Activated CD4-positive, alpha-beta memory T cell treated with anti-CD3 and anti-CD28 coated beads, Interleukin-2, amount 10 ng/mL, durations not matched to agents 7 days and 5 days (primary cell): ENCODE results near the gene MMP10. TPM values are rescaled to one million over a fixed set of nuclear protein-coding genes. Genes with fewer than 3 reads are reported as not detected.

Experiments used
- CTCF ChIA-PET: fragments of 350-600 bp; sonication (Branson Sonifier 250); formaldehyde crosslinking; loops from one replicate; lab custom pipeline; 2021; ENCODE audit warnings: antibody characterized with exemption, inconsistent platforms; lab: Charles Lee
- POLR2A ChIA-PET: fragments of 350-600 bp; sonication (Branson Sonifier 250); formaldehyde crosslinking; loops from one replicate; lab custom pipeline; 2021; ENCODE audit warnings: antibody characterized with exemption; lab: Charles Lee
- DNase-seq: peaks from one replicate; pipeline ENCODE4 v3.0.0-alpha.2; 2020
- H3K27ac Mint-ChIP-seq: one replicate; pipeline ENCODE4 v1.8.0; 2021; ENCODE audit warnings: mild to moderate bottlenecking, mixed read lengths
- H3K27me3 Mint-ChIP-seq: one replicate; pipeline ENCODE4 v1.8.0; 2021; ENCODE audit warnings: mixed read lengths
- H3K36me3 Mint-ChIP-seq: one replicate; pipeline ENCODE4 v1.8.0; 2021; ENCODE audit warnings: low read depth, mixed read lengths
- H3K4me1 Mint-ChIP-seq: one replicate; pipeline ENCODE4 v1.8.0; 2021; ENCODE audit warnings: mixed read lengths
- H3K4me3 Mint-ChIP-seq: one replicate; pipeline ENCODE4 v1.8.0; 2021; ENCODE audit warnings: mild to moderate bottlenecking, mixed read lengths
- H3K9me3 Mint-ChIP-seq: one replicate; pipeline ENCODE4 v1.8.0; 2021; ENCODE audit warnings: mixed read lengths
- total RNA-seq, 2 experiments: library from RNA; stranded (reverse); gene quantifications; one replicate each; pipeline ENCODE4 v1.2.3, GENCODE V29; 2021

The MMP10 gene
- total RNA-seq, 2 experiments from 2014 or later: 0.58 TPM; not detected in 1

DNA sequence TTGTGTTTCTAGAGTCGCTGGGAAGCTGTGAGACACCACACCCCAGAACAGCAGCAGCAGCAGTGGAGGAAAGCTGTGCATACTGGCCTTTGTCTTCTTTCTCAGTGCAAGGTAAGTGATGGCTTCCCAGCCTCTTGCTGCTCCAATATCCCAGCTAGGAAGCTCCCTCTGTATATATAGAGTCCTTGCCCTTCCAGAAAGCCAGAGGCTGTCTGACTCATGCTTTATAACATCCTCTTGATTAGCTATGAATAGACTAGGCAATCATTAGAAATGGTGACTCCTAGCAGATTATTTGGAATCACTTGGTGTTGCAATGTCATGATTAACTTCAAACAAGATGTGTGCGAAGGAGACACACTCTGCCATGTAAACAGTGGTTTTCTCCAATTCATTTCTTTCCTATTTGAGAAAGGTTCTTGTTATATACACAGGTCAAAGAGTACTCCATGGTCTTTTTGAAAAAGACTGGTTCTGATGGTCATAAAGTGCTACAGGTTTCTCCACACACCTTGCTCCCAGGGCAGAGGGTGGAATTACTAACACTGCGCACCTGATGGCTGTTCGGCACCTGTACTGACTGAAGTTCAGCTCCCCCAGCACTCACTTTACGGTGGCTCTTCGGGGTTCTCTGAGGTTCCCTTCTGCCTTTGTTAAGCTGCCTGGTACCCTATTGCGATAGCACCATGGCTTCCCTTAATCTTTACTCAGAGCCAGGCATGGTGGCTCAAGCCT lies 17.8 kb upstream of the MMP10 start, which contains the start of gene MMP1:
Gene MMP1, minus strand, starts transcription at position 149 of the 735 bp plus-strand sequence. Its CDS starts 68 bp downstream, at position 81.
- no peak for DNase-seq
- H3K27ac Mint-ChIP-seq: no peak within 1 kb of the TSS
- H3K4me3 Mint-ChIP-seq: no peak within 1 kb of the TSS
- H3K36me3 Mint-ChIP-seq: no peaks in the 10 kb centered on the region
- no peaks in the 10 kb centered on the region for H3K4me1 Mint-ChIP-seq
- ChIA-PET POLR2A (no interaction called here), CTCF (no interaction called here)
- no peaks in the 10 kb centered on the region for H3K9me3 Mint-ChIP-seq
- no peaks in the 10 kb centered on the region for H3K27me3 Mint-ChIP-seq

DNA sequence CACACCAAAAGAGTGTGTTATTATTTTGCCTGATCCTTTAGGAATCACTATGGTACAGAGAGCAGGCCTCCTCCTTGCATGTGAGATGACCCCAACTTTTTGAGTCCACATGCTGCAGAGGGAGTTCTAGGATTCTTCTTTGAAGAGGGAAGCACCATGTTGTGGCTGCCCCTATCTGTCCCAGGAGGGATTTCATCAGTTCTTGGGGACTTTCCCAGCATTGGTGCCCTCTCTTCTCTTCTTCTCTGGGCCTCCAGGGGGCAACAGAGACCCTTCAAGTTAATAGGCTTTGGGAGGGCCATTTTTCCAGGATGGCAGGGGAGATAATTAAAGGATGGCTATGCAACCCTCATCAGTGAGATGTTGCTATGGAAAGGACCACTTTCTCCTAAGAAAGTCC lies 14.0 kb upstream of the MMP10 start:
- Mint-ChIP-seq H3K27ac (no peak overlapping the region), H3K4me3 (no peak overlapping the region), H3K36me3 (no peaks in the 10 kb centered on the region), H3K9me3 (no peaks in the 10 kb centered on the region), H3K27me3 (no peaks in the 10 kb centered on the region), H3K4me1 (no peaks in the 10 kb centered on the region)
- POLR2A ChIA-PET: no interaction called here
- CTCF ChIA-PET: no interaction called here
- no peak for DNase-seq

DNA sequence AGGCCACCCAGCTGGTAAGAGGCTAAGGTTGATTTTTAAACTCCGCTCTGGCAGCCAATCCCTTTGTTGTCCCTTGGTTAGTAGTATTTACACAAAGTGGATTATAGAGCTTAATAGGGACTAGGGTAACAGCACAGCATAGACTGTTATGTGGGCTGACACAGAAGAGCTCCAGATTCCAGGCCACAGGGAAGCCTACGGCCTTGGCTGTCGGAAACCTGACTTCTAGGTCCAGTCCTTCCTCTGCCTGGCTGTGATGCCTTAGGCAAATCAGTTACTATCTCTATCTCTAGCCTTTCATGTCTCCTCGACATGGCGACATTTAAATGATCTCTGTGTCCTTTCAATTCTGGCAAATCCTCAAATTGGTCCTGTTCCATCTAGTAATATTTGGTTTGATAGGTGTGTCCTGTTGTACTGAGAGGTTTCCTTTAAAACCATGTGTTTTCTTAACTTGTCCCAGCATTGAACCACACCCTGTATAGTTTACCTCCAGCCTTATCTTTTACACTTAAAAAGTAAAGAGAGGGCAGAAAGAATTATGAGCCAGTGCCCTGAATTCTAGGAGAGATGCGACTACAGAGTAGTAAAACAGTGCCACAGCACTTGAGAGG lies 13.4 kb upstream of the MMP10 start:
- DNase-seq: no peak
- H3K36me3 Mint-ChIP-seq: no peaks in the 10 kb centered on the region
- H3K27ac Mint-ChIP-seq: no peak overlapping the region
- no peaks in the 10 kb centered on the region for H3K27me3 Mint-ChIP-seq
- ChIA-PET CTCF (no interaction called here), POLR2A (no interaction called here)
- no peaks in the 10 kb centered on the region for H3K4me1 Mint-ChIP-seq
- H3K4me3 Mint-ChIP-seq: no peak overlapping the region
- H3K9me3 Mint-ChIP-seq: no peaks in the 10 kb centered on the region

DNA sequence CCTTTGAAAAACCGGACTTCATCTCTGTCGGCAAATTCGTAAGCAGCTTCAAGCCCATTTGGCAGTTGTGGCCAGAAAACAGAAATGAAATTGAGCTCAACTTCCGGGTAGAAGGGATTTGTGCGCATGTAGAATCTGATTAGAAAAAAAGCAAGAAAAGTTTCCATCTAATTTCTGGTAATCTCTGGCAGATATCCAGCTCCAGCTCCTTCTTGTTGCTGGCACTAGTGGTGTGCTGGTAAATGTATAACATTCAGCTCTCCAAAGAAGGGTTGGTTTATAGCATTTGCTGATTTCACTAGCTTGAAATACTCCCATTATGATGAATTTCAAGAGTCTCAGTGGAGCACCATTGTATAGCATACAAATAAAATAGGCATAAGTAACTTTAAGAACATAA lies 12.2 kb upstream of the MMP10 start:
- Mint-ChIP-seq H3K9me3 (no peaks in the 10 kb centered on the region), H3K4me3 (no peak overlapping the region), H3K27ac (no peak overlapping the region), H3K36me3 (no peaks in the 10 kb centered on the region), H3K27me3 (no peaks in the 10 kb centered on the region), H3K4me1 (no peaks in the 10 kb centered on the region)
- ChIA-PET CTCF (no interaction called here), POLR2A (no interaction called here)
- no peak for DNase-seq

DNA sequence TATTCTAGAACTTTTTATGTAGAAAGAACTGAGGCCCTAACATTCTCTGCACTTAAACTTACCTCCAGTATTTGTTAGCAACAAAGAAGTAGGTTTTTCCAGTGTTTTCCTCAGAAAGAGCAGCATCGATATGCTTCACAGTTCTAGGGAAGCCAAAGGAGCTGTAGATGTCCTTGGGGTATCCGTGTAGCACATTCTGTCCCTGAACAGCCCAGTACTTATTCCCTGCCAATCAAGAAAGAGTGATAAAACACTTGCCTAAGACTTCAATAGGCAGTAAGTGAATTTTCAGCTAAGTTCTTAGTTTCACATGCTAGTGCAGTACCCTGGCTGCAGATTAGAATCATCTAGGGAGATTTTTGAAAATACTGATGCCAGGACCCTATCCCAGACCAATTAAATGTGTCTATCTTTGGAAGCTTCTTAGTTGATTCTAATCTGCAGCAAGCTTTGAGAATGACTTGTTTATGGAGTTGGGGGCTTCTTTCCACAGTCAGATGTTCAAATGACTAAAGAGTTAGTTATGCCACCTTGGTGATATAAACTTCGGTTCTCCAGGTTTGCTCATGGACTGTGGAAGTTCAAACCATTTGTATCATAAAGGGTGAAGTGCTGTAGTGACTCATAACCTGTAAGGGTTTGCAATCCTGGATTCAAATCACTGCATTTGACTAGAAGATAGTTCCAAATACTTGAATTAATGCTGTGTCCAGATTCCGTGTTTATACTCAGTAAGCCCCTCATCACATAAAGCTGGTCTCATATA lies 11.0 kb upstream of the MMP10 start:
- no peaks in the 10 kb centered on the region for H3K27me3 Mint-ChIP-seq
- CTCF ChIA-PET: no interaction called here

DNA sequence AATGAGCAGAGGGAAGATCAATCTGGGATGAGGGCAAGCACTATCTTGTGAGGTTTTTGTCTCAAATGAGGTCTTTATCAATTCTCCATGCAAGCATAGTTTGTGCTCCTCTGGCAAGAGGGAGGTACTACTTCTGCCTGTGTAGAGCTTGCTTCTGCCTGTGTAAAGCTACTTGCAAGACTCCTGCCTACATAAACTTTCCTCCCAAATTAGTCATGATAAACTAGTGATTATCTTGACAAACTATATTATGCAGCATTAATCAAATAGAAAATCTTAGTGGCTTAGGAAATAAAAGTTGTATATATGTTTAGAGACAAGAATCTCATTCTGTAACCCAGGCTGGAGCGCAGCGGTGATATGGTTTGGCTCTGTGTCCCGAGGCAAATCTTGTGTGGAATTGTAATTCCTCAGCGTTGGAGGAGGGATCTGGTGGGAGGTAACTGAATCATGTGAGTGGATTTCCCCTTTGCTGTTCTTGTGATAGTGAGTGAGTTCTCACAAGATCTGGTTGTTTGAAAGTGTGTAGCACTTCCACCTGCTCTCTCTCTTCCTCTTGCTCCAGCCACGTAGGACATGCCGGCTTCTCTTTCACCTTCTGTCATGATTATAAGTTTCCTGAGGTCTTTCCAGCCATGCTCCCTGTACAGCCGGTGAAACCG lies 8.0 kb upstream of the MMP10 start:
- no peak overlapping the region for H3K27ac Mint-ChIP-seq
- DNase-seq: no peak
- ChIA-PET POLR2A (no interaction called here), CTCF (no interaction called here)
- H3K9me3 Mint-ChIP-seq: no peaks in the 10 kb centered on the region
- H3K4me1 Mint-ChIP-seq: no peaks in the 10 kb centered on the region
- no peaks in the 10 kb centered on the region for H3K27me3 Mint-ChIP-seq
- no peaks in the 10 kb centered on the region for H3K36me3 Mint-ChIP-seq
- H3K4me3 Mint-ChIP-seq: no peak overlapping the region

More for the DNA sequence above, 11.0 kb upstream of the MMP10 start:
- POLR2A ChIA-PET: no interaction called here
- no peaks in the 10 kb centered on the region for H3K4me1 Mint-ChIP-seq
- no peaks in the 10 kb centered on the region for H3K9me3 Mint-ChIP-seq
- no peak overlapping the region for H3K27ac Mint-ChIP-seq
- no peak for DNase-seq
- no peaks in the 10 kb centered on the region for H3K36me3 Mint-ChIP-seq
- H3K4me3 Mint-ChIP-seq: no peak overlapping the region

DNA sequence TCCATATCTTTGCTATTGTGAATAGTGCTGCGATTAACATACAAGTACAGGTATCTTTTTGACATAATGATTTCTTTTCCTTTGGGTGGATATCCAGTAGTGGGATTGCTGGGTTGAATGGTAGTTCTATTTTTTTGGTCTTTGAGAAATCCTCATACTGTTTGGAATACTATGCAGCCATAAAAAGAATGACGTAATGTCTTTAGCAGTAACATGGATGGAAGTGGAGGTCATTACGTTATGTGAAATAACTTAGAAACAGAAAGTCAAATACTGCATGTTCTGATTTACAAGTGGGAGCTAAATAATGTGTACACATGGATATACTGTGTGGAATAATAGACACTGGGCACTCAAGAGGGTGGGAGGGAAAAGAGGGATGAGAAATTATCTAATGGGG lies 4.0 kb upstream of the MMP10 start:
- no peak for DNase-seq
- CTCF ChIA-PET: interaction anchor here (1.0 kb wide), 1 partner anchor 25 kb away, joined by 3 read pairs; no protein-coding TSS in a partner anchor
- H3K36me3 Mint-ChIP-seq: no peaks in the 10 kb centered on the region
- no peak overlapping the region for H3K27ac Mint-ChIP-seq
- H3K27me3 Mint-ChIP-seq: peaks cover 6% of the 10 kb centered on the region
- no peaks in the 10 kb centered on the region for H3K4me1 Mint-ChIP-seq
- POLR2A ChIA-PET: no interaction called here
- H3K9me3 Mint-ChIP-seq: no peaks in the 10 kb centered on the region
- no peak overlapping the region for H3K4me3 Mint-ChIP-seq

DNA sequence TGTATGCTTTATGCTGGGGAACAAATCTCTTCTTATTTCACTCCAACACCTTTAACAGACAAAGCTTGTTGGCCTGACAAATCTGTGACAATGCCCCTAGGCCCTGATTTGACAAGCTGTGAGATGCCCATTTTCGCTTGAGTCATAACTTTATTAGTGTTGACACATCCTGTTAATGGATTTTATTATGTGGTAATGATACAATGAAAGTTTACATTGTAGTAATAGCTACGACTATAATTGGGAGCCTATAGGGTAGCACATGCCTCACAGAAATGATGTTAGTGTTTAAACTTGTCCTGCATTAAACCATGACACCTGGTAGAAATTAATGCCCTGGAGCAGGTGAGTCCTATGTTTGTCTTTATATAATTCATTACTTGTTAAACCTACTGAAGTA lies 3.3 kb upstream of the MMP10 start:
- ChIA-PET POLR2A (no interaction called here), CTCF (no interaction called here)
- Mint-ChIP-seq H3K4me3 (no peak overlapping the region), H3K36me3 (no peaks in the 10 kb centered on the region), H3K4me1 (no peaks in the 10 kb centered on the region), H3K9me3 (no peaks in the 10 kb centered on the region), H3K27ac (no peak overlapping the region), H3K27me3 (peaks cover 6% of the 10 kb centered on the region)
- DNase-seq: no peak

DNA sequence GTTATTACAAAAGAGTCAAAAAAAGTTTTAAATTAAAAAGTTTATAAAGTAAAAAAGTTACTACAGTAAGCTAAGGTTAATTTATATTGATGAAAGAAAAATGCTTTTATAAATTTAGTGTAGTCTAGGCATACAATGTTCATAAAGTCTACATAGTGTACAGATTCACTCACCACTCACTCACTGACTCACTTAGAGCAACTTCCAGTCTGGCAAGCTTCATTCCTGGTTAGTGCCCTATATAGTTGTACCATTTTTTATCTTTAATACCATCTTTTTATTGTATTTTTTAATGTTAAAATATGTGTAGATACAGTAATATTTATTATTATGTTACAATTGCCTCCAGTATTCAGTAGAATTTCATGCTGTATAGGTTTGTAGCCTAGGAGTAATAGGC lies 2.6 kb upstream of the MMP10 start:
- Mint-ChIP-seq H3K36me3 (no peaks in the 10 kb centered on the region), H3K27me3 (peaks cover 6% of the 10 kb centered on the region), H3K4me3 (no peak overlapping the region), H3K4me1 (no peaks in the 10 kb centered on the region), H3K27ac (no peak overlapping the region), H3K9me3 (no peaks in the 10 kb centered on the region)
- CTCF ChIA-PET: no interaction called here
- POLR2A ChIA-PET: no interaction called here
- DNase-seq: no peak

DNA sequence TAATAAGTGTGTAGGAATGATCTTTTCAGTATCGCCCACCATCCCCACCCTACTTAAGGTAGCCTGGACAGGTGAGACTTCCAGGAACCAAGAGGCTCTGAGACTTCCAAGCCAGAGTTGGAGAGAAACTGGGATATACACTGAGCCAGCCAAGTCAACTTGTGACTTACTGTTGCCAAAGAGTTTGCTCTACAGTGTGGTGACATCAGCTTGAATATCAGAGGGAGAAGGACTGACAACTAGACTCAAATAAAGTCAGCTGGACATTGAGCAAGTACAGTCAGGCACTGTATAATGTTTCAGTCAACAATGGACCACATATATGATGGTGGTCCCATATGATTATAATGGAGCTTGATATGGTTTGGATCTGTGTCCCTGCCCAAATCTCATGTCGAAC lies 1.2 kb upstream of the MMP10 start:
- H3K4me3 Mint-ChIP-seq: no peak overlapping the region
- no peak for DNase-seq
- no peaks in the 10 kb centered on the region for H3K36me3 Mint-ChIP-seq
- POLR2A ChIA-PET: no interaction called here
- CTCF ChIA-PET: no interaction called here
- peaks cover 6% of the 10 kb centered on the region for H3K27me3 Mint-ChIP-seq
- H3K4me1 Mint-ChIP-seq: no peaks in the 10 kb centered on the region
- H3K27ac Mint-ChIP-seq: no peak overlapping the region
- no peaks in the 10 kb centered on the region for H3K9me3 Mint-ChIP-seq

DNA sequence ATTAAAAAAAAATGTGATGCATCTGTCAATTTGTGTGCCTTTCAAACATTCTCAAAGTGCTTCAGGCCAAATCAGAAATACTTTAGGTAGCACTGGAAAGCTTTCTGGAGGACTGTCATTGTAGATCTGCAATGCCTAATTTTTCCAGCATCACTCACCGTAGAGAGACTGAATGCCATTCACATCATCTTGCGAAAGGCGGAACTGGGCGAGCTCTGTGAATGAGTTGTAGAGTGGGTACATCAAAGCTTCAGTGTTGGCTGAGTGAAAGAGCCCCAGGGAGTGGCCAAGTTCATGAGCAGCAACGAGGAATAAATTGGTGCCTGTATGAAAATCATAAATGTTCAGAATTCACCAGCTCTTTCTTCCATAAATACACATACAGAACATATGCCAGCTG lies 4.0 kb downstream of the MMP10 start:
- Mint-ChIP-seq H3K27ac (no peak overlapping the region), H3K9me3 (no peaks in the 10 kb centered on the region), H3K4me1 (no peaks in the 10 kb centered on the region), H3K27me3 (peaks cover 15% of the 10 kb centered on the region), H3K4me3 (no peak overlapping the region), H3K36me3 (no peaks in the 10 kb centered on the region)
- POLR2A ChIA-PET: no interaction called here
- DNase-seq: no peak
- CTCF ChIA-PET: no interaction called here

DNA sequence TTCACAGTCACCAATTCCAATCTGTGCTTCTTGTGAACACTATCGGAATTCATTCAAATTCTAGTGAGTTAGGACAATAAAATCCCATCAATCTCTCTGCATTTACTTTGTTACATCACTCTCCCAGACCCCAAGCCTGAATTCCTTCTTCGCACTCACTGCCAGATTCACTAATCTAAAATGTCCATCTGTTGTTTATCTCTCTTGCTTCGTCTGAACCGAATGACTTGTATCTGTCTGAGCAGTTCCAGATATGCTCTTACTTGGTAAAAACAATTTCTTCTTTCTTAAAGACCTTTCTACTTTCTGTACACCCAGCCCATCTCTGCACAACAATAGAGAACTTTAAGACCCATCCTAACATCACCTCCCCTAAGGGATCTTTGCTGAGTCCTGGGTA lies 7.0 kb downstream of the MMP10 start:
- Mint-ChIP-seq H3K4me1 (no peaks in the 10 kb centered on the region), H3K4me3 (no peak overlapping the region), H3K27me3 (peaks cover 17% of the 10 kb centered on the region), H3K9me3 (no peaks in the 10 kb centered on the region), H3K27ac (no peak overlapping the region), H3K36me3 (no peaks in the 10 kb centered on the region)
- ChIA-PET CTCF (interaction anchor here (1.0 kb wide), 1 partner anchor 108 kb away, joined by 3 read pairs; no protein-coding TSS in a partner anchor), POLR2A (no interaction called here)
- DNase-seq: no peak

DNA sequence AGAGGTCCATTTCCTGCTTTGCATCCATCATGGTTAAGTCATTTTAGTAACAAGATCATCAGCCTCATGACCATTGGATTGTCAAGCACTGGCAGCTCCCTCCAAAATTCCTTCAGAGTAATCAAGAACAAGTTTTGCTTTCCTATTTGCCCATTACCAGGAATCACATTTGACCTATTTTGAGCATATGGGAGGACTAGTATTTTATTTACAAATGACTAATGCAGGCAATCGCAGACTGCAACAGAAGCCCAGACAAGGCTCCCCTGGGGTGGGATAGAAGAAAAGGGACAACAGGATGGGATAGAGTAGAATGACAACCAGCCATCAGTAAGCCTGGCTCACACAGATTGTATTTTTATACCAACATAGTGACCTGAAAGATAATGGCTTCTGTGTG lies 9.1 kb downstream of the MMP10 start:
- ChIA-PET POLR2A (no interaction called here), CTCF (no interaction called here)
- Mint-ChIP-seq H3K27ac (no peak overlapping the region), H3K4me3 (no peak overlapping the region), H3K36me3 (no peaks in the 10 kb centered on the region), H3K27me3 (peaks cover 17% of the 10 kb centered on the region), H3K9me3 (no peaks in the 10 kb centered on the region), H3K4me1 (no peaks in the 10 kb centered on the region)
- no peak for DNase-seq
